ENCODE measurements around the gene FZD10. TPM values are rescaled to one million over a fixed set of nuclear protein-coding genes. Genes with fewer than 3 reads are reported as not detected.

FZD10 gene
- total and polyA plus RNA-seq, 2 of the 4 experiments (the other 2 are of a cell fraction) = not detected

- Histone ChIP-seq H3K56ac (ENCODE audit: extremely low read depth, insufficient read depth, low read length) (no peak overlapping the region), H3K18ac (ENCODE audit: low read depth, low read length) (no peak overlapping the region), H3K4me3 (ENCODE audit: insufficient read depth, low read depth, low read length) (no peak overlapping the region), H3K4me1 (ENCODE audit: control insufficient read depth, insufficient read depth, low read length) (no peaks in the 10 kb centered on the region), H3K9ac (ENCODE audit: low read depth, low read length) (no peak overlapping the region), H3K23ac (ENCODE audit: low read depth, low read length) (no peak overlapping the region), H2AK9ac (replicated peaks; ENCODE audit: low read depth, low read length, poor library complexity) (no peak overlapping the region), H3K27me3 (ENCODE audit: control insufficient read depth, insufficient read depth, low read length) (no peaks in the 10 kb centered on the region), H3K36me3 (ENCODE audit: control insufficient read depth, insufficient read depth, low read length) (no peaks in the 10 kb centered on the region), H3K9me3 (ENCODE audit: control insufficient read depth, insufficient read depth, low read length) (peaks cover 32% of the 10 kb centered on the region), H3K79me1 (ENCODE audit: low read depth in 1 of 2, low read length in 2 of 2) (no peaks in the 10 kb centered on the region), H3K9me1 (ENCODE audit: insufficient read depth, low read length) (no peaks in the 10 kb centered on the region), H2BK120ac (ENCODE audit: low read depth, low read length) (no peak overlapping the region), H3K4ac (ENCODE audit: low read depth, low read length) (no peak overlapping the region), H4K5ac (ENCODE audit: low read depth, low read length) (no peak overlapping the region), H3K4me2 (ENCODE audit: low read depth, low read length) (no peak overlapping the region), H4K20me1 (ENCODE audit: insufficient read depth, low read length) (no peaks in the 10 kb centered on the region), H3K27ac (ENCODE audit: insufficient read depth, low read length) (no peak overlapping the region), H2AFZ (replicated peaks; ENCODE audit: low read length, poor library complexity) (no peak overlapping the region), H2BK5ac (ENCODE audit: low read depth, low read length, poor library complexity, severe bottlenecking) (no peak overlapping the region), H2BK20ac (ENCODE audit: low read depth, low read length) (no peak overlapping the region), H2AK5ac (ENCODE audit: low read depth, low read length) (no peak overlapping the region), H4K8ac (ENCODE audit: low read depth in 2 of 2, low read length in 2 of 2) (no peak overlapping the region), H3K14ac (replicated peaks; ENCODE audit: low read depth, low read length) (no peak overlapping the region), H2BK15ac (ENCODE audit: low read depth, low read length) (no peak overlapping the region), H4K91ac (ENCODE audit: insufficient read depth, low read depth, low read length) (no peak overlapping the region)
- POLR2A ChIA-PET (ENCODE audit: unreplicated experiment) = no interaction called here
- BruUV-seq (replicated peaks) = no TSS peak
- CTCF ChIA-PET = no interaction called here
- TF ChIP-seq RFX5 (IDR thresholded peaks at IDR 0.05; ENCODE audit: low read depth, low read length) = no peak
- no peak for TF ChIP-seq FOS (IDR thresholded peaks at IDR 0.05; ENCODE audit: low read depth, low read length)
- TF ChIP-seq POLR2A (IDR thresholded peaks at IDR 0.05; ENCODE audit: low read depth, low read length) = no peak
- no peak for TF ChIP-seq ELK1 (IDR thresholded peaks at IDR 0.05; ENCODE audit: borderline replicate concordance, low read depth, low read length)
- no peak for TF ChIP-seq CEBPB (IDR thresholded peaks at IDR 0.05; ENCODE audit: low read depth, low read length)
- no peak for TF ChIP-seq RAD21 (IDR thresholded peaks at IDR 0.05; ENCODE audit: low read length)
- no peak for TF ChIP-seq MAFK (IDR thresholded peaks at IDR 0.05; ENCODE audit: low read depth, low read length)
- no peak for TF ChIP-seq SMC3 (IDR thresholded peaks at IDR 0.05; ENCODE audit: low read depth, low read length)
- dilution Hi-C loops (cut with HindIII; ENCODE audit: low sequenced_read_pairs, unreplicated experiment) (no loop called here), intact Hi-C loops (cut with micrococcal nuclease) (no loop called here), in situ Hi-C loops (cut with MboI; ENCODE audit: low sequenced_read_pairs) (no loop called here)
- 35% methylated on average over 2 of the region's 6 CpGs; no CpG with 5 or more reads in 1 of the 2 experiments for WGBS, 2 experiments (ENCODE audit: extremely low coverage in 2 of 2, insufficient read length in 1 of 2)
- DNase-seq (no peak), ATAC-seq (ENCODE audit: low read depth) (no peak)
Observed at GRCh38 chr12:130205495-130205894, 43.2 kb downstream of the FZD10 start.

All from IMR-90 (cell line).